GM08714 (cell line): ENCODE data around the gene CNGB1.
"Not testable (repeated sequence)": the region's sequence is repeated elsewhere in the genome, so short reads cannot be mapped to it uniquely, and the experiment has no call there.

Source experiments
- H3K4me3 ChIP-seq: fragments of 200-500 bp; sonication (Bioruptor generic); 2 replicates; pipeline ENCODE4 v1.5.1; 2014; ENCODE audit warnings: mild to moderate bottlenecking, low read length, inconsistent platforms
- ZNF274 ChIP-seq: IDR thresholded peaks from 2 replicates; pipeline ENCODE4 v1.6.1; 2012; ENCODE audit warnings: mild to moderate bottlenecking, low read depth, low read length

Gene CNGB1

GRCh38 chr16:57842601-57843000, 128.3 kb downstream of the CNGB1 start:
- no peak for TF ChIP-seq ZNF274
- no peak overlapping the region for H3K4me3 ChIP-seq

DNA sequence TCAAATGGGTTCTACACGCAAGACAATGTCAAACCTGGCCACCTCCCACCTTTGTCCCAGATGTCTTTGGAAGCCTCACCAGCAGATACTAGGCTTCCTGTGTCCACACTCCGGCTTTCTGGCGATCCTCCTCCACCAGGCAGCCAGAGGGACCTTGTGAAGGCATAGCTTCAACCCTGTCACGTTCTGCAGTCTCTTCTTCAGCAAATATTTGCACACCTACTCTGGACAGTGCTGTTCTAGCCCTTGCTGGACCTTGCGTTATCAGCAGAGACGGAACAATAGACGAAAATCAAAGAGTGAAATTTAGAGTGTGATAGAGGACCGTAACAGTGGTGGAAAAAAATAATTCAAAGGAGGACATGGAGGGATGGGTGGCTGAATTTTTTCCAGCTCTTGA, 130.1 kb downstream of the CNGB1 start:
- no peak overlapping the region for H3K4me3 ChIP-seq
- no peak for TF ChIP-seq ZNF274

DNA sequence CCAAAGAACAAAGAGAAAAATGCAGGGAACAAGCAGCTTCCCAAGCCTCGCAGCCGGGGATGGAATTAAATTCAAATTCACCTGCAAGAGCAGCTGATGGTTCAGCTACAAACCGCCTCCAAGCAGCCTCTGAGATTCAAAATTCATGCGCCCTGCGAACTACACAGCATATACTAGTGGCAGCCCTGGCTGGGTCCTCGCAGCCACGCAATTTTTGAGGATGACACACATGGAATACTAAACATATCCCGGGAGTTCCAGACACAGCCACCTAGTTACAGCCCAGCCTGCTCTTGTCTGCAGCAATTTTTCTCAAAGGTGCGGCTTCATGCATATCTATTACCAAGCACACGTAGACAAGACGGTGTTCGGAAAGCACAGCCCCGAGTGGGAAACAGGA, 132.8 kb downstream of the CNGB1 start:
- H3K4me3 ChIP-seq = no peak overlapping the region
- no peak for TF ChIP-seq ZNF274

DNA sequence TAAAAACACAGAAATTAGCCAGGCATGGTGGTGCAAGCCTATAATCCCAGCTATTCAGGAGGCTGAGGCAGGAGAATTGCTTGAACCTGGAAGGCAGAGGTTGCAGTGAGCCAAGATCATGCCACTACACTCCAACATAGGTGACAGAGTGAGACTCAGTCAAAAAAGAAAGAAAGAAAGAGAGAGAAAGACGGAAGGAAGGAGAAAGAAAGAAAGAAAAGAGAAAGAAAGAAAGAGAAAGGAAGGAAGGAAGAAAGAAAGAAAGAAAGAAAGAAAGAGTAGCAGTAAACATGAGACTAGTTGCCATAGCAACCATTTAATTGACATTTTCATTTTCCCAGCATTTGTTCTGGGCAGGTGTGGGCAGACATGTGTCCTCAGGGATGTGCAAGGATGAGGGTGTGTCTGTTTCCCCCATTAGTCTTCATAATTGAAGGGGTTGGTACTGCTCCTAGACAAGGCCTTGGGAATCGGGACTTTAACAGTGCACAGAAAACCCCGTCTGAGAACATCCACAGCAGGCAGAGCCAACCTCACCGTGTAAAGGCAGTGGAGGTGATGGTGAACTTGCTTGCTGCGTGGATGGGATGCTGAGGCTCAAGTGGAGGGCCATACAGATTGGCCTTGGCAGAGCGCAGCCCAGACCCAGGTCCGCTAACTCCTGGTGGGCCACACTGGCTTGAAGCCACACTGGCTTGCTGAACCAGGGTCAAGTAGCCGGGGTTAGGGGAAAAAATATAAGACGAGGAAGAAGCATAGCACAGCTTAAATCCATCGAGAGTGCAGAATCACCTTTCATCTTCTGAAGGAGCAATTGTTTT, 133.4 kb downstream of the CNGB1 start:
- H3K4me3 ChIP-seq = no peak overlapping the region
- TF ChIP-seq ZNF274 = no peak

- H3K4me3 ChIP-seq = not testable (repeated sequence)
These were observed 135.5 kb downstream of the CNGB1 start for GRCh38 chr16:57835439-57835838.

- TF ChIP-seq ZNF274 = no peak
- H3K4me3 ChIP-seq = no peak overlapping the region
These were observed 136.0 kb downstream of the CNGB1 start for GRCh38 chr16:57834936-57835335.
